Measurements from ENCODE around the gene ADGRL4. TPM values are rescaled to one million over a fixed set of nuclear protein-coding genes. Genes with fewer than 3 reads are reported as not detected.

The ADGRL4 gene
- total and polyA plus RNA-seq, 8 donors = 0.87 to 25.9 (median 6.7) TPM

DNA sequence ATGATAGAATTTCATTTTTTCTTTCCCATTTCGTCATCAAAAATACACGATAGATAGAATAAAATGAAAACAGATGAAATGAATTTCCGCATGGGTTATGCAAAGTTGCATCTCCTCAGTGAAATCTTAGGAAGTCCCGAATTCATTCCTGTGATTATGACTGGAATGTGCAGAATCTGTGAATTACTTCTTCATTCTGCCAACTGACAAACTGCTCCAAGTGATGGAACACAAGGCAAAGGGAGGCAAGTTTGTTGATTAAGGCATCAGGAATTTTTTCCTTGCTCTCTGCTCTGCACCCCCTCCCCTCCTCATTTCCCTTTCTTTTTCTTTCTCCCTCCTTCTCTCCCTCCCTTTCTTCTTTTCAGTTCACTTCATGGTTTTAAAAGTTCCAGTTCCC, 37.0 kb upstream of the ADGRL4 start:
- TF ChIP-seq POLR2A (IDR thresholded peaks at IDR 0.05) = no peak
- TF ChIP-seq POLR2AphosphoS5 (IDR thresholded peaks at IDR 0.05) = no peak
- no peak for TF ChIP-seq EP300 (IDR thresholded peaks at IDR 0.05)
- H3K27ac ChIP-seq = no peak overlapping the region
- H3K27me3 ChIP-seq = no peaks in the 10 kb centered on the region
- intact Hi-C loops (cut with DNase I; ENCODE audit: low total_unique reads) = no loop called here
- H3K4me3 ChIP-seq = no peak overlapping the region
- peaks cover 0 to 6% (median 0%) of the 10 kb centered on the region in 4 donors for H3K9me3 ChIP-seq
- no peaks in the 10 kb centered on the region for H3K4me1 ChIP-seq
- no peak for DNase-seq
- 52 to 65% (median 61%) methylated on average over 4 of the region's 4 CpGs for WGBS, 5 donors
- no peaks in the 10 kb centered on the region for H3K36me3 ChIP-seq

DNA sequence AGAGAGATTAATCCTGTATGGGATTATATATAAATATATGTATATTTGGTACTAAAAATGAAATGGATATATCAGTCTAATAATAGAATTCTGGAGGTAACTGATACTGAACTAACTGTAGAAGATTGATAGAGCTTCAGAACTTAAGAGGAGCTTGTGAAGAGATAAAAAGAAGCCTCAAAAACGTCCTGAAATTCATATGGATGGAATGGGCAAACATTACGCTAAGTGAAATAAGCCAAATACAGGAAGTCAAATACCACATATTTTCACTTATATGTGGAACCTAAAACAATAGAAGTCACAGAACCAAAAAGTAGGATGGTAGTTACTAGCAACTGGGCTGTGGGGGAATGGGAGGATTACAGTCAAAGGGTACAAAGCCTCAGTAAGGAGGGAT, 36.0 kb upstream of the ADGRL4 start:
- intact Hi-C loops (cut with DNase I; ENCODE audit: low total_unique reads) = no loop called here
- no peak for TF ChIP-seq POLR2AphosphoS5 (IDR thresholded peaks at IDR 0.05)
- TF ChIP-seq EP300 (IDR thresholded peaks at IDR 0.05) = no peak
- TF ChIP-seq, protein P1, sequence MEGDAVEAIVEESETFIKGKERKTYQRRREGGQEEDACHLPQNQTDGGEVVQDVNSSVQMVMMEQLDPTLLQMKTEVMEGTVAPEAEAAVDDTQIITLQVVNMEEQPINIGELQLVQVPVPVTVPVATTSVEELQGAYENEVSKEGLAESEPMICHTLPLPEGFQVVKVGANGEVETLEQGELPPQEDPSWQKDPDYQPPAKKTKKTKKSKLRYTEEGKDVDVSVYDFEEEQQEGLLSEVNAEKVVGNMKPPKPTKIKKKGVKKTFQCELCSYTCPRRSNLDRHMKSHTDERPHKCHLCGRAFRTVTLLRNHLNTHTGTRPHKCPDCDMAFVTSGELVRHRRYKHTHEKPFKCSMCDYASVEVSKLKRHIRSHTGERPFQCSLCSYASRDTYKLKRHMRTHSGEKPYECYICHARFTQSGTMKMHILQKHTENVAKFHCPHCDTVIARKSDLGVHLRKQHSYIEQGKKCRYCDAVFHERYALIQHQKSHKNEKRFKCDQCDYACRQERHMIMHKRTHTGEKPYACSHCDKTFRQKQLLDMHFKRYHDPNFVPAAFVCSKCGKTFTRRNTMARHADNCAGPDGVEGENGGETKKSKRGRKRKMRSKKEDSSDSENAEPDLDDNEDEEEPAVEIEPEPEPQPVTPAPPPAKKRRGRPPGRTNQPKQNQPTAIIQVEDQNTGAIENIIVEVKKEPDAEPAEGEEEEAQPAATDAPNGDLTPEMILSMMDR (IDR thresholded peaks at IDR 0.05) = no peak
- no peak for TF ChIP-seq POLR2A (IDR thresholded peaks at IDR 0.05)
- Histone ChIP-seq H3K27ac (no peak overlapping the region), H3K4me3 (no peak overlapping the region), H3K4me1 (no peaks in the 10 kb centered on the region), H3K9me3 (peaks cover 0 to 7% (median 1%) of the 10 kb centered on the region in 4 donors), H3K27me3 (no peaks in the 10 kb centered on the region), H3K36me3 (no peaks in the 10 kb centered on the region)
- no peak for DNase-seq
- WGBS, 5 donors = 27 to 66% (median 53%) methylated on average over 2 of the region's 2 CpGs

DNA sequence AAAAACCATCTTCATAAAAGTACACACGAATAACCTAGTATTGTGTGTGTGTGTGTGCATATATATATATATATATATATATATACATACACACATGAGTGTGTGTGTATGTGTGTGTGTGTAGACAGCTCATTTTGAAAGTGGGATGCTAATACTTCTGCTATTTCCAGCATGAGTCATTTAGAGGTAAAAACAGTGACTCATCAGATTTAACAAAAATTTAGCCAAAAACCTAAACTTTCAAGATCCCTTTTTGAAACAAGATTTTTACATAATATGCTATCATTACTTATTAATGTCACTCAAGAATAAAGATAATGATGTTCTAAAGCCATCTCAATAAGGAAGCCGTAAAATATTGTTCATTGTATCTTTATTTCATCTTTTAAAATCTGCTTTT, 35.6 kb upstream of the ADGRL4 start:
- intact Hi-C loops (cut with DNase I; ENCODE audit: low total_unique reads) = no loop called here
- DNase-seq = no peak
- Histone ChIP-seq H3K27me3 (no peaks in the 10 kb centered on the region), H3K4me3 (no peak overlapping the region), H3K9me3 (peaks cover 2 to 11% (median 5%) of the 10 kb centered on the region in 4 donors), H3K4me1 (no peaks in the 10 kb centered on the region), H3K36me3 (no peaks in the 10 kb centered on the region), H3K27ac (no peak overlapping the region)
- 27 to 61% (median 46%) methylated on average over 2 of the region's 2 CpGs for WGBS, 5 donors
- TF ChIP-seq, protein P1 (IDR thresholded peaks at IDR 0.05) = no peak
- TF ChIP-seq EP300 (IDR thresholded peaks at IDR 0.05) = no peak

DNA sequence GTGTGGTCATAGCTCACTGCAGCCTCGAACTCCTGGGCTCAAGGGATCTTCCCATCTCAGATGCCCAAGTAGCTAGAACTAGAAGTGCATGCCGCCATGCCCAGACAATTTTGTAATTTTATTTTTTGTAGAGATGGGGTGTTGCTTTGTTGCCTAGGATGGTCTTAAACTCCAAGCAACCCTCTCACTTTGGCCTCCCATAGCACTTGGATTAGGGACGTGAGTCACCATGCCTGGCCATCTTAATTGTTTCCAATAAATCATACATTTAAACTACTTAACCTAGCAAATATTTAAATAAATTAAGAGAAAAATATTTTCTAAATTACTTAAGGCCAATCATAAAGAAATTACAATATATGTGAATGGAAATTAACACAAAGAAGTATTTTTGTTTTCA, 35.1 kb upstream of the ADGRL4 start:
- Histone ChIP-seq H3K27ac (no peak overlapping the region), H3K36me3 (no peaks in the 10 kb centered on the region), H3K4me1 (no peaks in the 10 kb centered on the region), H3K27me3 (no peaks in the 10 kb centered on the region), H3K4me3 (no peak overlapping the region), H3K9me3 (peaks cover 6 to 16% (median 9%) of the 10 kb centered on the region in 4 donors)
- intact Hi-C loops (cut with DNase I; ENCODE audit: low total_unique reads) = no loop called here
- no peak for DNase-seq
- WGBS, 5 donors = 75 to 83% (median 80%) methylated on average over 3 of the region's 3 CpGs
- TF ChIP-seq, protein P1 (IDR thresholded peaks at IDR 0.05) = no peak
- TF ChIP-seq POLR2A (IDR thresholded peaks at IDR 0.05) (no peak), POLR2AphosphoS5 (IDR thresholded peaks at IDR 0.05) (no peak), EP300 (IDR thresholded peaks at IDR 0.05) (no peak)

DNA sequence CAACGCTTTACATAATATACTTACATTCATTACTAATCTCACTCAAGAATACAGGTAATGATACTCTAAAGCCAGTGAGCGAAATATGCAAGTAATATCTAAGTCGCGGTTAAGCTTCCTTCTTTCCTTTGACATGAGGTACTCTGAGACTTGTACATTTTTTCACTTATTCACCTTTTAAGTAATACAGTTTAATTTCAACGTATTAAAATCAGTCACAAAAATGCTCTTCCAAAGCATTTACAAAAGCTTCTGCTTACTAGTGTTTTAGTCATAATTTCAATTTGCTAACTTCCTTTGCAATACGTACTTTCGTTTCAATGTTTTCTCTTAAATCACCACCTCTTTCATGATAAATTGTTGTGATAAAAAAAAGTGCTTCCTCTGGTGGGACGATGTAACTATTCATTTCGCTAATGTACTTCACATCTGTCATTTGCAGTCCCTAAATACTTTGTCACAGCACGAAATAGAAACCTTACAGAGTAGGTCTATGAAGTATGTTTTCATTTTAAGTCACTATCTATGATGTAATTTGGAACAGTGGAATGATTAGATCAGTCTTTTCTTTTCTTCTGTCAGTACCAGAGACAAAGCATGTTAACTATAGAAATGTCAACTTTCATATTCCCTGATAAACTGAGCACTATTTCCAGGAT, 34.0 kb upstream of the ADGRL4 start:
- Histone ChIP-seq H3K27ac (no peak overlapping the region), H3K36me3 (no peaks in the 10 kb centered on the region), H3K27me3 (no peaks in the 10 kb centered on the region), H3K4me1 (no peaks in the 10 kb centered on the region), H3K9me3 (peaks cover 6 to 20% (median 10%) of the 10 kb centered on the region in 4 donors), H3K4me3 (peak overlapping the region in 2 of 4 donors; percentile 15 to 18)
- no peak for TF ChIP-seq EP300 (IDR thresholded peaks at IDR 0.05)
- TF ChIP-seq POLR2AphosphoS5 (IDR thresholded peaks at IDR 0.05) = no peak
- no peak for TF ChIP-seq POLR2A (IDR thresholded peaks at IDR 0.05)
- TF ChIP-seq, protein P1 (IDR thresholded peaks at IDR 0.05) = no peak
- WGBS, 5 donors = 22 to 45% (median 30%) methylated on average over 10 of the region's 10 CpGs
- no peak for DNase-seq
- intact Hi-C loops (cut with DNase I; ENCODE audit: low total_unique reads) = no loop called here
